HG02588 (cell line): ENCODE data around the gene GNB2.

Experiments
- ATAC-seq: cut with Tn5 transposase; IDR thresholded peaks from one replicate; pipeline ENCODE4 v1.9.1; 2021; ENCODE audit warnings: mild to moderate bottlenecking, moderate library complexity; ENCODE audit not compliant: unreplicated experiment

GNB2 gene

DNA sequence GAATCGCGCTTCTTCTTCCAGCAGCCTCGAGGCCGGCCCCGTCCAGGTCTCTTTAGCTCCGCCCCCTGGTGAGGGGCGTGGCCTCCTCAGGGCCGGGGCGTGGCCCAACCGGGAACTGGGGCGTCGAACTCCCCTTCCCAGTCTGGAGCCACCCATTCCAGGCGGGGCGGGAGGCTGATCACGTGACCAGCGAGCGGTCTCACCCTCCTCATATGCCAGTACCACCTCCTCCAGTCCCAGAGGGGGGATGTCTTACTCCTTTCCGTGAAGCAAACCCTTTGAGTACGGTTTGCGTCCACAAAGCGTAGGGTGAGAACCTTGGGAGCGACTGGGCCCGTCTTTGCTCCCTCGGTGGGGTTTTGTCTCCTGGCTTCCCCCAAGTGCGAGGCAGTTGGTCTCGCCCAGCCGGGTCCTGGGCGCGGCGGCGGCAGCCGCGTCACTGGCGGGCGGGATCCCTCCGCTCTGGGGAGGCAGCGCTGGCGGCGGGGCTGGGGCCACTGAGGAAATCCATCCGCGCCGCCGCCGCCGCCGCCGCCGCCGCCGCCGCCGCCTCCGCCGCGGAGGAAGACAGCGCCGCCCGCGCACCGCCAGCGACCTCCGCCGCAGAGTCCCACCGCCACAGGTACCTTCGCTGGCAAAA lies at the start of gene GNB2:
Gene GNB2, plus strand, starts transcription at position 439 of the 640 bp plus-strand sequence. CDS start 2,526 bp downstream, outside the sequence.
- ATAC-seq = peak; percentile 63

DNA sequence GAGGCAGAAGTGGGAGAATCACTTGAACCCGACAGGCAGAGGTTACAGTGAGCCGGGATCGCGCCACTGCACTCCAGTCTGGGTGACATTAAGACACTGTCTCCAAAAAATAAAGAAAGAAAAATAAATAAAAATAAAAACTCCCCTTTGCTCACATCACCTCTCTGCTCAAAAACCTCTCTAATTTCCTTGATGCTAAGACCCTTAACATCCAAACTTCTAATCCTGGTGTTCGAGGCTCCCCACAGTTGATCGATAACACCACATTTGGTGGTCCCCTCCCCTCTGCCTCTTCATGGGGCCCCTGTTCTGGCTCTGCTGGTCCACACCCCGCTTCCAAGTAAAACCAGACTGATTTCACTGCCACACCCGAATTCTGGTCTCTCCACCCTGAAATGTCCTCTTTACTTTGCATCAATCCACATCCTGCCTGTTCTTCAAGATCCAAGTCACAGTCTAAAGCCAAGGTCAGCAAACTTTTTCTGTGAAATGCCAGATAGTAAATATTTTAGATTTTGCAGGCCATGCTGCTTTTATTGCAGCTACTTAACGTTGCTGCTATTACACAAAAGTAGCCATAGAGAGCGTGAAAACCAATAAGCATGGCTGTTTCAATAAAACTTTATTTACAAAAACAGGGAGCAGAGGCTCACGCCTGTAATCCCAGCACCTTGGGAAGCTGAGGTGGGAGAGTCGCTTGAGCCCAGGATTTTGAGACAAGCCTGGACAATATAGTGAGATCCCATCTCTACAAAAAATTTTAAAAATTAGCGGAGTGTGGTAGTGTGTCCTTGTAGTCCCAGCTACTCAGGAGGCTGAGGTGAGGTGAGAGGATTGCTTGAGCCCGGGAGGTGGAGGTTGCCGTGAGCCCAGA lies 49.4 kb upstream of the GNB2 start:
- no peak for ATAC-seq

DNA sequence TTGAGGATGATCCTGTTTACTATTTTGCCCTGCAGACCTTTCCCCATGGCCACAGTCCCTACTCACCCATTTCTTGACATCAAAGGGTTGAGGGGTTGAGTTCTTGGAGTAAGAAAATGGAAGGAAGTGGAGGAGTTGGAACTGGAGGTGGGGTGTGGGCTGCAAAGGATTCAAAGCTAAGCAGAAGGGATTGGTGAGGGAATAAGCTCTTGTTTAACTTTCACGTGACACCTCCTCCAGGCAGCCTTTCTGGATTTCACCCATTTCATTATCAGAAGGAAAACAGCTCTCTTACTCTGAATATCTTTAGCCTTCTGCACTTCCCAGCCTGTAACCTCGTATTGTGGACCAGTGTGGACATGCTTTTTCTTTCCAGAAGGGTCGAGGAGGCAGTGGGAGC lies 47.5 kb upstream of the GNB2 start:
- ATAC-seq = no peak

DNA sequence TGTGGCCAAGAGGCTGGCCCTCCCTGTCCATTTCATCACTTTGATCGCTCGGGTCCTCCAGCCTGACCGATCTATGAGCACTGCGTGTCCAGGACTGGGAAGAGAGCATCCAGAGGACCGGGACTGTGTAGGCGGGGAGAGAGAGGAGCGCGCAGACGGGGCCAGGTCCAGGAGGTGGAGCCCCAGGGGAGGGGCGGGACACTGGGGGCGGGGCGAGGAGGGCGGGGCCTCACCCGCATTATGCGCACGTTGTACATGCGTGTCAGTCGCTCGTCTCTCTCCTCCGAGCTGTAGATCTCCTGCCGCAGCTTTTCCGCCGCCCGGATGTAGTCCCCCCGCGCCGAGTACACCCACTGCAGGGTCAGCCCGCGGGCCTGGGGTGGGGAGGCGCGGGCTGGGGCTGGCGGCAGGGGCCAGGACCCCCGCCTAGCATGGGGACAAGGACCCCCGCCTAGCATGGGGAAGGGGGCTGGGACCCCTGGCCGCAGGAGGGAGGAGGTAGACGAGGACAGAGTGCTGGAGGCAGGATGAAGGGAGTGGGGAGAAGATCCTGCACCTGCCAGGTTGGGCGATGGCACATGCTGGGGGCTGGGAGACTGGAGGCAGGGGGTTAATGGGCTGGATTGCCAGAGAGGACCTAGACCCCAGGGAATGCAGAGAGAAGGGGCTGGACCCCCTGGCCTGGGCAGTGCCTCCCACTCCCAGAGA lies 46.9 kb upstream of the GNB2 start:
- ATAC-seq = peak; percentile 74

DNA sequence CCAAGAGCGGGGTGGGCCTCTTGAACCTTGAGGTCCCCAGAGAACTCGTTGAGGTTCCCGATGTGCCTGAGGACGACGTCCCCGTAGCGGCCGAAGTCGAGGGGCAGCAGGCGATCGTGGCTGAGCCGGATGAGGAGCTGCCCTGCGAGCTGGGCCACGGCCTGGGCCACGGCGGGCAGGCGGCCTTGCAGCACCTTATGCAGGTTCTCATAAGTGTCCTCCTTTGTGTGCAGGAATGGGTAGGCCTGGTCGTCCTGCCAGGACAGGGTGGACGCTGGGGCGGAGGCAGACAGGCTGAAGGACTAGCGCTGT lies 46.3 kb upstream of the GNB2 start:
- ATAC-seq = no peak

DNA sequence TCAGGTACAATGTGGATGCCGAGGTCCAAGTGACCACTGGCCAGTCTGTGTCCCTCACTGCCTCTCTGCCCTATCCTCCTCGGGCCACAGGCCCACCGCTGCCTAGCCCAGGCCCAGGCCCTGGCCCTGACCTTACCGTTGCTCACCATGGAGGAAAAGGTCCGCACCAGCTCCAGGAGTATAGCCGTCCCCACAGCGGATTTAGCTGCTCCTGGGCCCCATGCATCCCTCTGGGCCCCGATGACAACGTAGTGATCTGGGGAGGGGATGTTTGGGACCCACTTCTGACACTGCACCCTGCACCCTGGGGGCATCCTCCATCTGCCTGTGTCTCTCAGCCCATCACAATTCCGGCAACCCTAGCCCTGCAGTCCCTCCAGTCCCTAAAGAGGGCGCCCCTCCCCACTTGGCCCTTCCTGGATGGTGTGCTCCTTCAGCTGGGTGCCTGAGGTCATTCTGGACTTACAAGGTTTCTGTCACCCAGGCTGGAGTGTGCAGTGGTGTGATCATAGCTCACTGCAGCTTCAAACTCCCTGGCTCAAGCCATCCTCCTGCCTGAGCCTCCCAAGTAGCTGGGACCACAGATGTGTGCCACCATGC lies 44.3 kb upstream of the GNB2 start:
- no peak for ATAC-seq

DNA sequence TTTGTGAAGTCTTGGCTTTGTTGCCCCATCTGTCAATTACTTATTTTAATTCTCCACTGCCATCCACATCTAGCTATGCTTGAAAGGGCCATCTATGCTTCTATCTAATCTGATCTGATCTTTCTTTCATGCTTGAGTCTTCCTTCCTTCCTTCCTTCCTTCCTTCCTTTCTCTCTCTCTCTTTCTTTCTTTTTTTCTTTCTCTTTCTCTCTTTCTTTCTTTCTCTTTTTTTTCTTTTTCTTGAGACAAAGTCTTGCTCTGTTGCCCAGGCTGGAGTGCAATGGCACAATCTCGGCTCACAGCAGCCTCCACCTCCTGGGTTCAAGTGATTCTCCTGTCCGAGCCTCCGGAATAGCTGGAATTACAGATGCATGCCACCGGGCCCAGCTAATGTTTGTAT lies 43.5 kb upstream of the GNB2 start:
- no peak for ATAC-seq

DNA sequence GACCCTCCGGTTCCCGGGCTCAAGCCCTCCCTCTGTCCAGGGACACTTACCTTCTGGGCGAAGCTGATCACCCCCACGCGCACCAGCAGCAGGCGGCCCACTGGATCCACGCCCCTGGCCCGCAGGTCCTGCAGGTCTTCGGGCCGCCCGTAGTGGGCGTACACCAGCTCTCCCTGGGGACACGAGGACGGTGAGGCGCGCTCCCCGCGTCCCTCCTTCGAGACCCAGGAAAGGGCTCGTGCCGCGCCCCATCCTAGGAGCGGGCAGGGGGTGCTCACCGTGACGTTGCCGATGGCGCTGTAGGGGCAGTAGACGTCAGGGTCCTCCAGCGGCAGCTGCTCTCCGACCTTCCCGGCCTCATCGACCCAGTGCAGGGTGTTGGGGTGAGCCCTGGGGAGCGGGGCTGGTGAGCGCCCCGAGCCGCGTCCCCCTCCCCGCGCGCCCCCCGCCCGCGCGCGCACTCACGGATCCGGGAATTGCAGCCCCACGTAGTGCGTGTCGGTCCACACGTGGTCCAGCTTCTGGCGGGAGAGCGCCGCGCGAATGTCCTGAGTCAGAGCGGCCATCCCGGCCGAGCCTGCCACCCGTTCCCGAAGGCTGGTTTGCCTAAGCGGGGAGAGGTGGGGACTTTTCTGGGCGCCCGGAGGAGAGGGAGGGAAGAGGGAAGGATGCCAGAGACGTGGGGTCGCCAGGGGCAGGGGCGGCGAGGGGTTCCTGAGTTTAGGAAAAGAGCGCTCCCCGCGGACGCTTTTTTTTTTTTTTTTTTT lies 40.4 kb upstream of the GNB2 start:
- ATAC-seq = peak; percentile 50

DNA sequence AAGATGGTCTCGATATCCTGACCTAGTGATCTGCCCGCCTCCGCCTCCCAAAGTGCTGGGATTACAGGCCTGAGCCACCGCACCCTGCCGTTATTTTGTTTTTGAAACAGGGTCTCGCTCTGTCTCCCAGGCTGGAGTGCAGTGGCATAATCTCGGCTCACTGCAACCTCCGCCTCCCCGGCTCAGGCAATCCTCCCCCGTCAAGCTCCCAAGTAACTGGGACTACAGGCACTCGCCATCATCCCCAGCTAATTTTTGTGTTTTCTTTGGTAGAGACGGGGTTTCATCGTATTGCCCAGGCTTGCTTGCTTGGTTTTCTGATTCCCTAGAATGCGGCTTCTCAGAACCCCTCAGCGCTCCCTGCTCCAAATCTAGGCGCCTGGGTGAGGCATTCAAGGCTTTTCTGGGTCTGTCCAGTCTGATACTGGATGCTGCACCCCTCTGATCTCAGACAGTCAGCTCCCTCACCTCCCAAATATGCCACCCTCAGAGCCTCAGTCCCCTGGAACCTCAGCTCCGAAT lies 33.5 kb upstream of the GNB2 start:
- no peak for ATAC-seq

DNA sequence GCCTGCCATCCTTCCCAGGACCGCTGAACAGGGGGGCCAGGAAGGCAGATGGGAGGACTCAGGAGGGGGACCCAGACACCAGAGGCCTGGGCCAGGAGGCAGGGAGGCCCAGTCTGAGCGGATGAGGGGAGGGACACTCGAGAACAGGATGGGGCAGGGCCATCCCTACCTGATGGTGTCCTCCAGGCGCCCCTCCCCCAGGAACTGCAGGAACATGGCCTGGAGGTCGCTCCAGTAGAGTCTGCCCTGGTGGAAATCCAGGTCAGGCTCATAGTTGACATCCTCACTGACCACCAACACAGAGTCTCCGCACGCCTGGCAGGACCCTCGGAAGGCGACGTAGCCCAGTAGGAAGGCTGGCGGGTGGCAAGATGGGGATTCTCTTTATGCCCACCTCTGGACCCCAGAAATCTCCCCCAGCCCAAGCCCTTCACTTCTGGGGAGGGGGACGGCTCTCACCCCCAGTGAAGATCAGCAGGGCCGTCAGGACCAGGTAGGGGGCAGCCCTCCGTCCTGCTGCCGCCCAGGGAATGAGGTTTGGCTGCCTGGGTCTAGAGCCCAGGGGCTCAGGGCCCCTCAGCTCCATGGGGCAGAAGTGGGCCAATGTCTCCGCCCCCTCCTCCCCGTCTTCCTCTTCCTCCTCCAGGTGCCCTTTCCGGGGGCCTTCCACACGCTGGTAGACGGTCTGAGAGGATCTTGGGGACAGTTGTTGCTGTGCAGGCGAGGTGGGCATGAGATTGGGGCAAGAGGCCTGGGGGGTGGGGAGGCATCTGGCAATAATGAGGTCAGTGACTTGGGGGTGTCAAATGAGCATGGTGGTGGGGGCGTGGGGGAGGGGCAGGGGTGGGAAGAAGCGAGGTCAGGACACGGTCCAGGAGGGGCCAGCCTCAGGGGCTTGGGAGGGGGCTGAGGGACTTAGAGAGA lies 32.8 kb upstream of the GNB2 start:
- no peak for ATAC-seq

DNA sequence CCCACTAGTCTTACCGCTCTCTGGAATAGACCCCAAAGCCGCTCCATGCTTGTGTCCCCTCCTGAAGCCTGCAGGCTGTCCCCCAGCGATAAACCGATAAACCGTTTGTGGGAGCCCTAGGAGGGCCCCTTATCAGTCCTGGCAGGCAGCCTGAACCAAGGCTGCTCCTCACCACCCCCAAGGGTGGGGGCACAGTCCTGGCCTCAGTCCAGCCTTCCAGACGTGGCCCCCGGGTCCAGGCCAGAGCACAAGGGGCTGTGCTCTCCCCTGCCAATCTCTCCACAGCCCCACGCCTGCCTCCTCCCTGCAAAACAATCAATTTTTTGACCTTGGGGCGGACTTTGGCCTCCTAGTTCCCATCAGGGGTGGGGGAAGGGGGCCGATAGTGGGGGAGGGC lies 32.1 kb upstream of the GNB2 start, which contains the start of gene TFR2:
Gene TFR2, minus strand, starts transcription at position 90 of the 397 bp plus-strand sequence. Its CDS starts 43 bp downstream, at position 47.
- ATAC-seq = no peak

DNA sequence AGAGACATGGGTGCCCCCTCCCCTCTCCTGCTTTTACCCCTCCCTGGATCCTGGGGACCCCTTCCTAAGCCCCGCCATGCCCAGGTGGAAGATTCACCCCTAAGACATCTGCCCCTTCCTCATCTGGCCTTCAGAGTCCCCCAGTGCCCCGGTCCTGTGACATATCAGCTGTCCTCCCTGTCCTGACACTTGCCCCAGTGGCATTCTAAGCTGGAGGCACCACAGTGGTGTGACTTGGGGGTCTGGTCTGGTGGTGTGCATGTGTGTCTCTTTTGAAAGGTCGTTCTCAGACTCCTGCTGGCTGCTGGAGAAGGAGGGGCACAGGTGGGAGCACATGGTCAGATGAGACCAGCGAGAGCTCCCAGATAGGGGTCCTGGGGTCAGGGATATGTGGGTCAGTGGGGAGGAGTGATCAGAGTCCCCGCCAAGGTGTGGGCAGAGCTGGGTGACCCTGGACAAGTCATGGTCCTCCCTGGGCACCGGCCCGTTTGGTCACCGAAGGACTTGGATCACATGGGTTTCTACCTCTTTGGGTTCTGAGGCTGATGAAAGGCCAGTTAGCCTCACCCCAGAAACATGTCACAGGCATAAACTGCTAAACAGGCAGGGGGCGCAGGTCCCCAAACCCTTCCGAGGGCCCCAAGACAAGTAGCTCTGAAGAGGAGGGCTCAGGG lies 31.5 kb upstream of the GNB2 start:
- no peak for ATAC-seq

DNA sequence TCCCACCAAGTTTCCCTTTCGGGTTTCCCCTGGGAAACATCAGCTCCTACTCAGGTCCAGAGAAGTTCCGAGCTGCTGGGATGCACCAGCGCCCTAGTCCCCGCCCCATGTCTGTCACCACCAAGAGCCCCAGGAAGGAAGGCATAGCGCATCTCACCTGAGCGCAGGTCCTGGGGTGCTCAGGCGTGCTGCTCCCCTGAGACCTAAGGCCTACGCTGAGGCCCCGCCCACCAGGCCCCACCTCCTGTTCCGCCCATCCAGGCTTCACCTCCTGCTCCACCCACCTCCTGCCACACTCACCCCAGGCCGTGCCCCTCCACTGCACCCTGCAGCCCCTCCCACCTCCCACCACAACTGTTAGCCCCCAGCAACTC lies 31.0 kb upstream of the GNB2 start:
- ATAC-seq = no peak

DNA sequence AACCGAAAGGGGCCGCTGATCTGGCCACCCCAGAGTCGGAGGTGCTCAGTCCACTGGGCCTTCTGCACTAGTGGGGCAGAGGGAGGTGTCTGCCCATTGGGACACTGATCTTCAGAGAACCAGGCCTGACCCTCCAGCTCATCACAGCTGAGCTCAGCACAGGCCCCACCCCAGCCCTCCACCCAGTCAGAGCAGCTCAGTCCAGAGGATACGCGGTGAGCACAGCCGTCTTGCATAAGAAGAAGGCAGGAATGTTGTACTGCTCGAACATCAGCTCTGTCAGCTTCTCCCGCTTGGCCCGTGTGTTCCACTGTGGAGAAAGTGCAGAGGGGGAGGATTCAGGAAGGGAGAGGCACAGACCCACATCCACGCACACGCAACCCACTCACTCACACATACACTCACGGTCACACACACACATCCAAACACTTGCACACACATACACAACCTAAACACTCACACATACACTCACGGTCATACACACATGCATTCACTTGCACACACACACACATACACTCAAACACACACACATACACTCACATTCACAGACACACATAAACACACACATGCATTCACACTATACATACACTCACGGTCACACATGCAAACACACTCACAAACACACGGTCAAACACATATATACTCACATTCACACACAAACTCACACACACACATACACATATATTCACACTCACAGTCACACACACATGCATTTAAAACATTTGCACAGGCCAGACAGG lies 23.5 kb upstream of the GNB2 start:
- no peak for ATAC-seq

DNA sequence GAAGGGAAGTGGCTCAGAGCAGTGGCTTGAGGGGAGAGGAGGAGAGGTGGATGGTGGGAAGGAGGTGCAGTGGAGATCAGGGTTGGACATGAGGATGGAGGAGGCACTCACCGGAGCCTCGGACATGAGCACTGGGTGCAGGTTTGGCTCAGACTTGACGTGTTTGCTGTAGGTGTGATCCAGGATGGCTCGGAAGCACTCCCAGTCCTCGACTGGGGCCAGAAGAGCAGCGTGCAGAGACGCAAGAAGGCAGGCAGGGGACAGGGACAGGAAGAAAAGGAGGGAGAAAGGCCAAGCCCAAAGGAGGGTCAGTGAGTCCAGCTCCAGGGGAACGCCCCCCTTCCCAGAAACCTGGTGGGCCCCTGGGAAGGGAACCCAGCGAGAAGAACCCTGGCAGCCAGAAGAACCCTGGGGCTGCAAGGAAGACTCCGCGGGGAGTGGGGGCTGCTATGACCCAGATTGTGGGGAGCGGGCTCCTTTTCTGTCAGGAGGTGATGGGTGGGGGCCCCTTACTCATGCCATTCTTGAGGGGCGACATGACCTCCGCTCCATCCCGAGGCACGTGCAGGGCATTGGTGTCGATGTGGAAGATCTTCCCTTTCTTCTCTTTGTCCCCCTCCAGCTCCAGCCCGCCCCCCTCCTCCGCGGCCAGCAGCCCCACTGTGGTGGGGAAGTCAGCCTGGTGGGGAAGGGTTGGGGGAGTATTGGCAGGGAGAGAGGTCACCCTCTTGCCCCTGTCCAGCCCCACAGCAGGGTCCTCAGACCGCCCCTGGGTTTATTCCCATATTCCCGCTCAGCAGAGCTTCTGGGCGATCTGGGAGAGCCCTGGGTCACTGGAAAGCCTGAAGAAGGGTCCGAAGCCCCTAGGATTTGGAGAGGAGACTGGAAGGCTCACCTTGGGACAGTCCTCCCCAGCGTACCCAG lies 18.4 kb upstream of the GNB2 start:
- ATAC-seq = no peak

DNA sequence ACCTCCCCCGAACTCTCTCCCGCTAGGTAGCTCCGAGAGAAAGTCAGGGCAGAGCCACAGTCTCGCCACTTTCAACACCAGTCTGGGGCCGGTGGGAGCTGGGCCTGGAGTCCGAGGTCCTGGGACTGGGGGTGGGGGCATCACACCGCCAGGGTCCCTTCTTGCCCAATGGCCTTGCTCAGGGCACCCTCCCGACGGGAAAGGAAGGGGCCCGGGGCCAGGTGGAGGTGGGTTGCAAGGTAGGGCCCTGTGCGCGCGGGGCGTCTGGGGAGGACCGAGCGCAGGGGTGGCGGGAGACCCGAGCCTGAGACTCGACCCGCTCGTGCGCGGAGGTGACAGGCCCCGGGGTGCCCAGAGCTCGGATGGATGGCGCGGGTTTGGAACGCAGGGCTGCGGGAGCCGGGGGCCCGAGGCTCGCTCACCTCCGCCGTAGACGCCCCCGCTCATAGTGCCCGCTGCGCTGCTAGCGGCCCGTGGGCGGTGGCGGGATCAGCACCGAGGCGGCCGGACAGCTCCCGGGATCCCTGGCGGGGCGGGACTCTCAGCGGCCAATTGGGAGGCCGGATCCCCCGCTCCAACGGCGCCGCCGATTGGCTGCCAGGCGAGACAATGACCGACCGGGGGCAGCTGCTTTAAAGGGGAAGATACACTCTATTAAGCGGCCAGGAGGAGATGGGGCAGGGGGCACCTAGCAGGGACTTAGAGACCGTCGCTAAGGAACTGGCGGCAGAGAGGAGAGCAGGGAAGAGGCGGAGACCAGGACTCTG lies 17.4 kb upstream of the GNB2 start, which contains the start of gene ACTL6B:
Gene ACTL6B, minus strand, starts transcription at position 541 of the 767 bp plus-strand sequence. Its CDS starts 94 bp downstream, at position 447.
- ATAC-seq = no peak
